Erythroblast (primary cell): ENCODE data around the gene CCSER2.

Source experiments
- GATA1 ChIP-seq: IDR thresholded peaks from 2 replicates; pipeline ENCODE4 v1.6.1; 2011; ENCODE audit warnings: low read depth, mild to moderate bottlenecking, control low read depth, low read length, moderate library complexity
- POLR2A ChIP-seq: IDR thresholded peaks from 2 replicates; pipeline ENCODE4 v1.6.1; 2011; ENCODE audit warnings: mild to moderate bottlenecking, low read length

- TF ChIP-seq POLR2A (no peak), GATA1 (no peak)
These were observed 171.5 kb downstream of the CCSER2 start for GRCh38 chr10:84499846-84500245.
